NCI-H2029 treated with DMSO at 0.1 percent for 48 hours (cell line): ENCODE results near the gene NQO2.

Experiments used
- DNase-seq: peaks from one replicate; lab custom pipeline; 2025; lab: John Stamatoyannopoulos, UW

NQO2 gene

GRCh38 chr6:2999618-3000557, at the start of gene NQO2:
NQO2 (plus strand) TSS chr6:2999894; CDS start chr6:3006553, 6,659 bp downstream.
- peak; percentile 93 for DNase-seq

- no peak for DNase-seq
These were observed 49.0 kb upstream of the NQO2 start for GRCh38 chr6:2950713-2951112.

GRCh38 chr6:2951728-2952127, 48.0 kb upstream of the NQO2 start:
- DNase-seq = no peak

GRCh38 chr6:2952557-2953095, 47.1 kb upstream of the NQO2 start:
- peak; percentile 76 for DNase-seq

GRCh38 chr6:2953098-2953497, 46.6 kb upstream of the NQO2 start:
- DNase-seq = no peak

GRCh38 chr6:2956930-2957685, 42.6 kb upstream of the NQO2 start:
- DNase-seq = no peak

- DNase-seq = no peak
These were observed 41.9 kb upstream of the NQO2 start for GRCh38 chr6:2957696-2958330.

- DNase-seq = no peak
These were observed 41.4 kb upstream of the NQO2 start for GRCh38 chr6:2958331-2958711.

- no peak for DNase-seq
These were observed 40.9 kb upstream of the NQO2 start for GRCh38 chr6:2958776-2959175.

GRCh38 chr6:2959909-2960719, 39.6 kb upstream of the NQO2 start:
- no peak for DNase-seq

GRCh38 chr6:2960935-2961334, 38.8 kb upstream of the NQO2 start:
- DNase-seq = no peak

GRCh38 chr6:2961506-2961905, 38.2 kb upstream of the NQO2 start:
- DNase-seq = no peak

- DNase-seq = no peak
These were observed 37.7 kb upstream of the NQO2 start for GRCh38 chr6:2962004-2962403.

- no peak for DNase-seq
These were observed 37.1 kb upstream of the NQO2 start for GRCh38 chr6:2962636-2963035.

GRCh38 chr6:2963756-2964155, 35.9 kb upstream of the NQO2 start:
- DNase-seq = no peak

- DNase-seq = no peak
These were observed 34.7 kb upstream of the NQO2 start for GRCh38 chr6:2964793-2965505.

- DNase-seq = no peak
These were observed 33.3 kb upstream of the NQO2 start for GRCh38 chr6:2966347-2966746.

GRCh38 chr6:2967936-2968335, 31.8 kb upstream of the NQO2 start:
- no peak for DNase-seq

- DNase-seq = no peak
These were observed 31.0 kb upstream of the NQO2 start for GRCh38 chr6:2968600-2969135.

- DNase-seq = no peak
These were observed 30.1 kb upstream of the NQO2 start for GRCh38 chr6:2969549-2969948.
